T follicular helper cell (primary cell): ENCODE measurements around the gene VPS45.
A peak's percentile ranks its signal among the peaks of the same experiment; 100 is the strongest.
"Not testable (repeated sequence)": the region's sequence is repeated elsewhere in the genome, so short reads cannot be mapped to it uniquely, and the experiment has no call there.

Experiments
- DNase-seq: peaks from one replicate; pipeline ENCODE4 v3.0.0-alpha.2; 2020; ENCODE audit warnings: low read depth
- total RNA-seq, 2 experiments: gene quantifications; one replicate each; lab custom pipeline; 2026; lab: John Stamatoyannopoulos, UW

VPS45 gene, protein sequence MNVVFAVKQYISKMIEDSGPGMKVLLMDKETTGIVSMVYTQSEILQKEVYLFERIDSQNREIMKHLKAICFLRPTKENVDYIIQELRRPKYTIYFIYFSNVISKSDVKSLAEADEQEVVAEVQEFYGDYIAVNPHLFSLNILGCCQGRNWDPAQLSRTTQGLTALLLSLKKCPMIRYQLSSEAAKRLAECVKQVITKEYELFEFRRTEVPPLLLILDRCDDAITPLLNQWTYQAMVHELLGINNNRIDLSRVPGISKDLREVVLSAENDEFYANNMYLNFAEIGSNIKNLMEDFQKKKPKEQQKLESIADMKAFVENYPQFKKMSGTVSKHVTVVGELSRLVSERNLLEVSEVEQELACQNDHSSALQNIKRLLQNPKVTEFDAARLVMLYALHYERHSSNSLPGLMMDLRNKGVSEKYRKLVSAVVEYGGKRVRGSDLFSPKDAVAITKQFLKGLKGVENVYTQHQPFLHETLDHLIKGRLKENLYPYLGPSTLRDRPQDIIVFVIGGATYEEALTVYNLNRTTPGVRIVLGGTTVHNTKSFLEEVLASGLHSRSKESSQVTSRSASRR
- total RNA-seq = 27.9 to 43.4 reads per million in 2 experiments

DNA sequence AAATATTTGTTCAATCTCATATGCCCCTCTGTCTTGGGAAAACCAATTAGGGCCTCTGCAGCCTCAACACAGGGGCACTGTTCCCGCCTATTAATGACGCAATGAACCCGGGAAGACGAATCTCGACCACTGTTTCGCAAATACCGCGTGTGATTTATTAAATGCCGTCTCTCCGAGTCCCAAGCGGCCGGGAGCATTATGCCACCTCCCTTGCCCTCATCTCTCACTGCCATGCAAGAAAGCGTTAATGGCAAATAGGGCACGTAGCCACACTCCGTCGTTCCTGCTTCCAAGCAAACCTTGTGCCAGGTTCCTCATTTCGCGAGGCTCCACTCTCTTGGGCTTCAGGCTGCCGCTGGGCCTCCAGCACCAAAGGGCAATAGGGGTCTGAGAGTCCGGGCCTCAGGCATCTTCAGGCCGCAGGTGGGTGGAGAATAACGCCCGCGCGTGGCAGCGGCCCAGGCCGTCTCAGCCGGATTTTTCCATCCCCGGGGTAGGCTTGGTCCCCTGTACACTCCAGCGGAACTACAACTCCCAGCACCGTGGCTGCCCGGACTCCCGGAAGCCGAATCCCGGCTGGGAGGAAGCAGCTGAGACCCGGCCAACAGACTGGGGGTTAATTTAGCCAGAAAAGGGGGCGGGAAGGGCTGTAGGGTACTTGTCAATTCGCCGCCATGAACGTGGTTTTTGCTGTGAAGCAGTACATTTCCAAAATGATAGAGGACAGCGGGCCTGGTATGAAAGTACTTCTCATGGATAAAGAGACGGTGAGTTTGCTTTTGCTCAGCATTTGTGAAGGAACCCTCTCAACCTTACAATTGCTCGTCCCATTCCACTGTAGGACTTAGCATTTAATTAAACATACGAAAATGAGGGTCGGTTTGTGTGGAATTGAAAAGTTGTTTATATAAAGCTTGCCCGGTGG lies at the start of gene VPS45:
Gene VPS45 (plus strand): TSS at position 593 of the 925 bp plus-strand sequence. CDS start 82 bp downstream, at position 675.
- DNase-seq = peak; percentile 57

DNA sequence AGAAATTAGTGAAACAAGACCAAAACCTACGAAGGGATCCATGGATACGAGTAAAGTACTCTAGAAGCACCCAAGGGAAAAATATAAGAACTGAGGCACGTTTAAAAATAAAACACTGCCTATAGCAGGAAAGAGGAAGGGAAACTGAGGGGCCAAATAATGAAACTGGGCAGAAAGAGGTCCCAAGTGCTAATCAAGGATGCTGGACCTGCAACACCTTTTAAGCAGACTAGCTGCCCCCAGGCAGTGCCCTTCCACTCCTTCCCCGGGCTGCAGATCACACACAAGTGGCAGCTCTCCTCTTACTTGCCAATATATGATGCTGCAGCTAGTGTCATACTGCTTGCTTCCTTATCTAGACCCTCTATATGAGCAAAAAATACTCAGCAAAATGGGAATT lies 49.4 kb upstream of the VPS45 start:
- no peak for DNase-seq

DNA sequence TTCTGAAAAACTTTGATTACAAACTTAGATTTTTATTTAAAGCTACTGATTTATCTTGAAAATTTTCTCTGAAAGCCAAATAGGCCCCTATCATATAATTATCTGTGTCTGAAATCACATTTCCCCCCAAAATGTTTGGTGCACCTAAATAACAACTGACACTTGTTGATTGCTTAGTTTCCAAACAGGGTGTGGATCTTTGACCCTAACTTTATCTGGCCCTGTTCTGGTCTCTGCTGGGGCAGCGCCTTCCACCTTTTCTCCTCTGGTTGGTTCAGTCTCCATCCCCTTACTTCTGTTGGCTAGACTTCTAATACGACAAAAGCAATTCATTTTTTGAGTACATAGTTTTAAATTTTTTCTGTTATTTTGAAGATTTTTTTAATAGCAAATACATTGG lies 46.9 kb upstream of the VPS45 start:
- DNase-seq = no peak

DNA sequence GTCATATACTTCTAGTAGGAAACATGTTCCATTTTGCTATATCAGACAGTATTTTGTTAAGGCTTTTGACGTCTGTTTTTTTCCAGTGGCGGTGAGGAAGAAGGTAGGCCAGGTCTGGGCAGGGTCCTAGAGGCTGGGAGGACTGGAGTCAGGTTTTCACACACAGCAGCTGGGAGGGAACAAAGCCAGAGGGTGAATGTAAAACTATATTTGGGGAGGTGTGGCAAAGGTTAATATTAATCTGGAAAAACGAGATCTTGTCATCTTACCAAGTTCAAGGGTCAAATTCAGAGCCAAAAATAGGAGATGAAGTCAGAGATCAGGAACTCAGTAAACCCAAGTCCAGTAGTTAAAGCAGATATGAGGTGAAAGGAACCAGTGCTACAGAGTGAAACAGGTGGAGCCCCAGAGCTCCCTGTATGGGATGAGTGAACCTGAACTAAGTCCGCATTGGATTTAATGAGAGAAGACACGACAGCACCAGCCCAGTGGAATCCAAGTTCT lies 46.3 kb upstream of the VPS45 start:
- DNase-seq = no peak

DNA sequence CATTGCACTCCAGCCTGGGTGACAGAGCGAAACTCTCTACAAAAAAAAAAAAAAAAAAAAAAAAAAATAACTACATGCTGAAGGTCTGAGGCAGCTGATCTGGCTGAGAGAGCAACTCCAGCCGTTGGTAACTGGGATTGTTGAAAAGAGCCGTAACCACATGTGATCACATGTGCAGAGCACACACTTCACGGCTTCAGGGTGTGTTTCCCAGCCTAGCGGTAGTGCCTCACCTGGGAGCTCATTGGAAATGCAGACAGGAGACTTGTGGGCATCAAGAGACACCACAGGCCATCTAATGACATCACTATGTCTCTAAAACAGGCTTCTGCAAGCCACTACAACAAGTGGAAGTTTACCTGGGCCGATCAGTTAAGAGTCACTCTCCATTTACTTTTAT lies 45.2 kb upstream of the VPS45 start:
- no peak for DNase-seq

DNA sequence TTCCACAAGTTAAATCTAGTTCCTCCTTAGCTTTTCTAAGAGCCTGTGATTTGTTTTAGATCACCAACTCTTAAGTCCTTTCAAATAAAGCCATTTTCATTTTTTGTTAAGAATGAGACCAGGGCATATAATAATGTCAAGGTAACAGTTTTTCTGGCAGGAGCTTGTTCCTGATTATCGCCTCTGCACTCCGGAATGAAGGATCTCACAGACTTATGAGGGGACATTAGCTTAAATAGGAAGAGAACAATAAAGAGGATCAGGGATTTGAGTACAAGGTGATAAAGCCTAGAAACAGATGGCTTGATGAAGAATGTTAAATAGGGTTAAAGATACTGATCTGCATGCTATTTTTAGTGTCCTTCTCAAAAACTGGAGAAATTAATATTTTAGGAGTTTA lies 43.4 kb upstream of the VPS45 start:
- no peak for DNase-seq

DNA sequence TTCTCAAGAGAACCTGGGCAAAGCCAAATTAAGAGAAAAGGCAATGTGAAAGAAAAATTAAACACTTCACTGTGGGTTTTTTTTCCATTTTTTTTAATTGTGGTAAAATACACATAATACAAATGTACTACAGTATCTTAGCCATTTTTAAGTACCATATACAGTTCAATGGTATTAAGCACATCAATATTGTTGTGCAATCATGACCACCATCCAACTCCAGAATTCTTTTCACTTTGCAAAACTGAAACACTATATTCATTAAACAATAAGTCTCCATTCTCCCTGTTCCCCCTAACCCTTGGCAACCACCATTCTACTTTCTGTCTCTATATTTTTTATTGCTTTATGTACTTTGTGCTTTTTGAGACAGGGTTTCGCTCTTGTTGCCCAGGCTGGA lies 39.3 kb upstream of the VPS45 start:
- no peak for DNase-seq

DNA sequence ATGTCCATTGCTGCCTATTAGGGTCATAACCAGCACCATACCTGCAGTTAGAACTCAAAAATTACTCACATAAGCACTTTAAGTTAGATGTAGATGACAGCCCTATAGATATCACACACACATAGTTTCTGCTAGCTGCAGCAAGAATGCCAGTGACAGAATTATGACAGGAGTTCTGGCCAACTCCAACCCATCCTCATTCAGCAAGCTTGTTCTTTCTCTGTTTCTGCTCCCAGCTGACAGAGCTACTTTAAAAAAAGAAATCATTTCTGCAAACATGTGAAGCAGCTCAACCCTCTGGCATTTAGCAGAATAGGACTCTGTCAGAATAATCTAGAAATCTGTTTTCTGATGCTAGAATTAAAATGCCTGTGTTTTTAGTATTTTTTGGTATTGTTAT lies 33.2 kb upstream of the VPS45 start:
- no peak for DNase-seq

DNA sequence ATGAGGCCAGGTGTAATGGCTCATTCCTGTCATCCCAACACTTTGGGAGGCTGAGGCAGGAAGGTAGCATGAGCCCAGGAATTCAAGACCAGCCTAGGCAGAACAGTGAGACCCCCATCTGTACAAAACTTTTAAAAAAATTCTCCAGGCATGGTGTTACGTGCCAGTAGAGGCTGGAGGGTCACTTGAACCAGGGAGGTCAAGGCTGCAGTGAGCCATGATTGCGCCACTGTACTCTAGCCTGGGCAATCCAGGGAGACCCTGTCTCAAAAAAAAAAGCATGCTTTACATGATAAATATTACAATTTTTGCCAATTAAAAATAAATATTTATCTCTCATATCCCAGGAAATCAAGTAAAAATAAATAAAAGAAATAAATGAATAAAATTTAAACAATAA lies 17.6 kb upstream of the VPS45 start:
- no peak for DNase-seq

DNA sequence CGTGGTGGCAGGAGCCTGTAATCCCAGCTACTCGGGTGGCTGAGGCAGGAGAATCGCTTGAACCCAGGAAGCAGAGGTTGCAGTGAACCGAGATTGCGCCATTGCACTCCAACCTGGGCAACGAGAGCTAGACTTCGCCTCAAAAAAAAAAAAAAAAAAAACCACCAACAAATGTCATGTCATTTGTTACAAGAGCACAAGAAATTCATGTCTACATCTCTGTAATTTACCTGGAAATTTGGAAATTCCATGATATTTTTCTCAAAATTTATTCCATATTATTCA lies 16.5 kb upstream of the VPS45 start:
- DNase-seq = no peak

DNA sequence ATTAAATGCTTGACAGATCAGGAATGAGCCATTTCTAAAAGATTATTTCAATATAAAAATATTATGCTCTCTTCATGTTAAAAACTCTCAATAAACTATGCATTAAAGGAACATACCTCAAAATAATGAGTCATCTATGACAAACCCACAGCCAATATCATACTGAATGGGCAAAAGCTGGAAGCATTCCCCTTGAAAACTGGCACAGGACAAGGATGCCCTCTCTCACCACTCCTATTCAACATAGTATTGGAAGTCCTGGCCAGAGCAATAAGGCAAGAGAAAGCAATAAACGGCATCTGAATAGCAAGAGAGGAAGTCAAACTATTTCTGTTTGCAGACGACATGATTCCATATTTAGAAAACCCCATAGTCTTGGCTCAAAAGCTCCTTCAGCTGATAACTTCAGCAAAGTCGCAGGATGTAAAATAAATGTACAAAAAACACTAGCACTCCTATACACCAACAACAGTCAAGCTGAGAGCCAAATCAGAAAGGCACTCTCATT lies 15.6 kb upstream of the VPS45 start:
- DNase-seq = not testable (repeated sequence)

DNA sequence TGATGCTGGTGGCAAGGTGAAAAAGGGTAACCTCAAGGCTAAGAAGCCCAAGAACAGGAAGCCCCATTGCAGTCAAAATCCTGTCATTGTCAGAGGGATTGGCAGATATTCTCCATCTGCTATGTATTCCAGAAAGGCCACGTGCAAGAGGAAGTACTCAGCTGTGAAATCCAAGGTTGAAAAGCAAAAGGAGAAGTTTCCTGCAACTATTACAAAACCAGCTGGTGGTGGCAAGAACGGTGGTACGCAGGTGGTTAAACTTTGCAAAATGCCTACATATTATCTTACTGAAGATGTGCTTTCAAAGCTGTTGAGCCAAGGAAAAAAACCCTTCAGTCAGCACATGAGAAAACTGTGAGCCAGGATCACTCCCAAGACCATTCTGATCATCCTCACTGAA lies 13.7 kb upstream of the VPS45 start:
- DNase-seq = no peak

DNA sequence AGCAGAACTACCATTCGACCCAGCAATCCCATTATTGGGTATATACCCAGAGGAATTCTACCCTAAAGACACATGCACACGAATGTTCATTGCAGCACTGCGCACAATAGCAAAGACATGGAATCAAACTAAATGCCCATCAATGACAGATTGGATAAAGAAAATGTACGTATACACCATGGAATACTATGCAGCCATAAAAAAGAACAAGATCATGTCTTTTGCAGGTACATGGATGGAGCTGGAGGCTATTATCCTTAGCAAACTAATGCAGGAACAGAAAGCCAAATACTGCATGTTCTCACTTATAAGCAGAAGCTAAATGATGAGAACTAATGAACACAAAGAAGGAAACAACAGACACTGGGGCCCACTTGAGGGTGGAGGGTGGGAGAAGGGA lies 12.1 kb upstream of the VPS45 start:
- not testable (repeated sequence) for DNase-seq

DNA sequence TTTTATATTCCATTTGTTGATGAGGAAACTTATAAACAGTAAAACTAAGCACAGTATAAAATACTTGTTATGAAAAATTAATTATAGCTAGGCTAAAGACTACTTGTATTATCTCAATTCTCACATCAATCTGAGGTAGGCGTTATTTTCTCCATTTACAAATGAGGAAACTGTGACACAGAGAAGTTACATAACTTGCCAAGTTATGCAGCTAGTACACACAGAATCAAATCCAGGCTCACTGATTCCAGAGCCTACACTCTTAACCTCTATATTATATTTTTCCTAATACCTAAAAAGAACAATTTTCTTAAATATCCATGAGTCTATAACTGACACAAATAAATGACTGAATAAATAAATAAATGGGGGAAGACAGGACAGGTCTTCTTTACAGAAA lies 11.2 kb upstream of the VPS45 start:
- no peak for DNase-seq

DNA sequence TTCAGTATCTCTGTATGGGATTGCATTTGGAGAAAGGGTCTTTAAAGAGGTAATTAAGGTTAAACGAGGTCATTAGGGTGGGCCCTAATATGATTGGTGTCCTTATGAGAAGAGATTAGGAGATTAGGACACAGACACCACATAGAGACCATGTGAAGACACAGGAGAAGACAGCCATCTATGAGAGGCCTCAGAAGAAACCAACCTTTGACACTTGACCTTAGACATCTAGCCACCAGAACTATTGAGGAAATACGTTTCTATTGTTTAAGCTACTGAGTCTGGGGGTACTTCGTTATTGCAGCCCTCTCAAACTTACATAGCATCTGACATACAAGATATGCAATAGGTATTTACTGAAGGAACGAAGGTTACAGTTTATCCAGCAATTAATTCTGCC lies 7.3 kb upstream of the VPS45 start:
- DNase-seq = no peak

DNA sequence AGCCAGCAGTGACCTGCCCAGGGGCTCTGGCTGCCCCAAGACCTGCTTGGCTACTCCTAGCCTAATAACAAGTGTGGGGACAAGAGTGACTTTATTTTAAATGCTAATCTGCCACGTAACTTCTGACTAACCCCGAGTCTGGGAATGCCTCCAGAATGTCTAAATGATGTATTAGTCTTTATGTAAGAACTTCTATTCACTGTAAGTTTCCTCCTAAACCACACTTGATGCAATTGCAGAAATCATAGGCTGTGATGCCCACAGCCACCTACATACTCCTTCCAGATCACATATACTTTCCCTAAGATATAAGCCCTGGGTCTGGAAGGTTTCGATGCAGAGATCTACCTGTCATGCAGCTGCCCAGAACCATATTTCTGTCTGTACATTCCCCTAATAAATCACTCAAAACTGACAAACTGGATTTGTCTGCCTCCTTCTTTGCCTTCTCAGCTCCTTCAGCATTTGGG lies 5.9 kb upstream of the VPS45 start:
- no peak for DNase-seq

DNA sequence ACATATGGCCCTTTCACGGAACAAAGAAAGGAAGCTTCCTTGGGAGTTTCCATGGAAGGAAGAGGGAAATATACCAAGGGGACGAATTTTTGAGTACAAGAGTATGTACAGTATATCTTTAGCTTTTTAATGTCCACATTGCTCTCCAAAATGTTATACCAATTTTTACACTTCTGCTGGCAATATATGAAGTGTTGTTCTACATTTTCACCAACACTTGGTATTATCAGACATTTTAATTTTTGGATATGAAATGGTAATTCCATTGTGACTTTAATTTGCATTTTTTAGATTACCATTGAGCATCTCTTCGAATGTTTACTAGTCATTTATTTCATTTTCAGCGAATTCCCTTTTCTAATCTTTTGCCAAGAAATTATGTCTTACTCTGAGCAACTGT lies 5.5 kb upstream of the VPS45 start:
- no peak for DNase-seq

DNA sequence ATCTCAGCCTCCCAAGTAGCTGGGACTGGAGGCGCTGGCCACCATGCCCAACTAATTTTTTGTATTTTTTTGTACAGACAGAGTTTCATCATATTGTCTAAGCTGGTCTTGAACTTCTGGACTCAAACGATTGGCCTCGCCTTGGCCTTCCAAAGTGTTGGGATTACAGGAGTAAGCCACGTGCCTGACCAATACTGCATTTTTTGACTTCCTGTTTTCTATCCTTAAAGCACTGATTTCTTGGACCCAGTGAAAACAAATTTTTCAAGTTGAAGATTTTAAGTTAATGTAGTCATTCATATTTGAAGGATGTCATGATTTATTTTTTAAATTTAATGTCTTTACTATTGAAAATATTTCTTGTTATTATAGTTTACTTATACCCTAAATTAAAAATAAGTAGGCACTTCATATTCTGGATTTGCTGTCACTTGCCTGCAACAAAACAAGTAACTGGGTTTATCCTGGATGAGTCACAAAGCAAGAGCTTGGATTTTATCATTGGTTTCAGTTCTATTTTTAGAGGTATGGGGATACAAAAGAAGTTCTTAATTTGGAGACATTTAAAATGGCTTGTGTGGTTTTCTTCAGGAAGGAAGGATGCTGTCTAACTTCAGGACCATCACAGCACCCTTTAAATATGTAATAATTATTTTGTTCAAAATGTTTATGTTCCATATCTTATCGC lies 2.2 kb upstream of the VPS45 start:
- DNase-seq = no peak

DNA sequence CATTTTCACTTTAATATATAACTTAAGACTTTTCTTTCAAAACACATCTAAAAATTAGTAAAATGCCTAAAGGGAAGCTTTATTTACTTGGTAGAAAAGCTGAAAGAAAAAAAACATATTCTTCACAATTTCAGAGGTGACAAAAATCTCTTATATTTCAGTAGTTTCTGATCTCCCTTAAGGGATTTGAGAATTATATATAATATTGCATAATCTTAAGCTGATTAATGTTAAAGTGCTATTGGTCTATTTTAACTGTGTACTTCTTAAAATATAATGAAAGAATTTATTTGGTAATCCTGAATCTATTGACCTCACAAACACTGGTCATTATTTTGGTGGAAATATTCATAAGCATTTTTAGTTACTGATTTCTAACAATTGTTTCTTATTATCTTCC lies 1.2 kb upstream of the VPS45 start:
- no peak for DNase-seq

DNA sequence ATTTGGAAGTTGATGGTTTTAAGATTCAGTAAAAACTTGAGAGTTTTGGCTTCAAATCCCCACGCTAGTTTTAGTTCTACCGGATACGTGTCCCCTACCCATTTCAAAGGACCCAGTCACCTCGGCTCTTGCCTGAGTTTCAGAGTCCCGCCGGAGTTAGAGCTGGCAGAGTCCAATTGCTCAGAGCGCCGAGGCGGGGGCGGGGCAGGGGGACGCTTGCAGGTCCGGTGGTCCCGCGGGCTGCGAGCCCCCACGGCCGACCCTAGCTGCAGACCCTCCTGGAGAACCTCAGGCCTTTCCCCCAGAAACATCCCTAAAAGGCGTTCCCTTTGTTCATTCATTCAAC lies 765 bp upstream of the VPS45 start:
- no peak for DNase-seq

DNA sequence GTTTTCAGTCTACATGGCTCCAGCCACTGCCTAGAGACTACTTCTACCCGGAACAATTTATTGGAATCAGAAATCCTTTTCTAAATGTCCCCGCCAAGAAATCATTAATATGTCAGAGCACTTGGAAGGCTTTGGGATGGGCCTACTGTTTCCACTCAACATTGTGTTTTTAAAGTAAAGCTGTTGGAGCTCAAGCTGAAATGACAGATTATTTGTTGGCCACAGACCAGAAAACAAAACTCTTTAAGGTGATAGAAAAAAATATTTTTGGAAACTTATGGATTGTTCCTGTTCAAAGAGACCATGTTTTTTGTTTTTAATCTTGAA lies 496 bp downstream of the VPS45 start:
- no peak for DNase-seq

DNA sequence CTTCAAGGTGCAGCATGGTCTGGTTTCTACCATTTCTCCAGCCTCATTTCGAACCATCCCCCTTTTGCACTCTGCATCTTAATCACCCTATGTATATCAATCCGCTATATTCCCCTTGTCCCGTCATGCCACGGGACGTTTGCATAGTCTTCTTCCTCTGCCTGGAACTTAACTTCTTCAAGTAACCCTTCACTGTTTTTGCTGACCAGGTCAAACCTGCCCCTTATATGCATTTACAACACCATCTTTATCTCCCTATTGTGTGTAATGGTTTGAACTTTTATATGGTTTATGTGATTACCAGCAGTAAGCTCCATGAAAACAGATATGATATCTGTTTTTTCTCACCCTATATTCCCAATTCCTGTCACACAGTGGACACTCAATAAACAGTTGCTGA lies 2.3 kb downstream of the VPS45 start:
- DNase-seq = no peak
